ENCODE measurements around the gene ELFN2. TPM values are rescaled to one million over a fixed set of nuclear protein-coding genes. Genes with fewer than 3 reads are reported as not detected.
A peak's percentile ranks its signal among the peaks of the same experiment; 100 is the strongest.

ELFN2 gene
- total RNA-seq, 2 experiments from 2014 or later, result 0.05 to 0.08 TPM

- Mint-ChIP-seq H3K27ac (no peak overlapping the region), H3K36me3 (ENCODE audit: low read depth) (no peaks in the 10 kb centered on the region), H3K4me1 (ENCODE audit: low read depth) (no peaks in the 10 kb centered on the region), H3K4me3 (no peak overlapping the region), H3K27me3 (ENCODE audit: low read depth) (no peaks in the 10 kb centered on the region), H3K9me3 (ENCODE audit: insufficient read depth) (no peaks in the 10 kb centered on the region)
- no peak for ATAC-seq
- CTCF ChIA-PET, result interaction anchor here (0.6 kb wide), 1 partner anchor 592 kb away, joined by 3 read pairs; no protein-coding TSS in a partner anchor
- DNase-seq, result no peak
- POLR2A ChIA-PET, result no interaction called here
Observed at GRCh38 chr22:37387793-37388192, 39.5 kb downstream of the ELFN2 start.

- H3K36me3 Mint-ChIP-seq (ENCODE audit: low read depth), result no peaks in the 10 kb centered on the region
- no peaks in the 10 kb centered on the region for H3K4me1 Mint-ChIP-seq (ENCODE audit: low read depth)
- no peak overlapping the region for H3K4me3 Mint-ChIP-seq
- no peaks in the 10 kb centered on the region for H3K9me3 Mint-ChIP-seq (ENCODE audit: insufficient read depth)
- H3K27me3 Mint-ChIP-seq (ENCODE audit: low read depth), result peaks cover 2% of the 10 kb centered on the region
- POLR2A ChIA-PET, result no interaction called here
- ATAC-seq, result no peak
- no peak for DNase-seq
- no peak overlapping the region for H3K27ac Mint-ChIP-seq
- CTCF ChIA-PET, result interaction anchor here (1.1 kb wide), 1 partner anchor 16 kb away, joined by 3 read pairs; no protein-coding TSS in a partner anchor
Observed at GRCh38 chr22:37386441-37386840, 40.8 kb downstream of the ELFN2 start.

GRCh38 chr22:37384691-37385090, 42.6 kb downstream of the ELFN2 start:
- peaks cover 4% of the 10 kb centered on the region for H3K27me3 Mint-ChIP-seq (ENCODE audit: low read depth)
- H3K9me3 Mint-ChIP-seq (ENCODE audit: insufficient read depth), result no peaks in the 10 kb centered on the region
- H3K4me3 Mint-ChIP-seq, result no peak overlapping the region
- ATAC-seq (no peak), DNase-seq (no peak)
- H3K36me3 Mint-ChIP-seq (ENCODE audit: low read depth), result no peaks in the 10 kb centered on the region
- H3K4me1 Mint-ChIP-seq (ENCODE audit: low read depth), result no peaks in the 10 kb centered on the region
- ChIA-PET CTCF (no interaction called here), POLR2A (no interaction called here)
- no peak overlapping the region for H3K27ac Mint-ChIP-seq

GRCh38 chr22:37383341-37383740, 43.9 kb downstream of the ELFN2 start:
- H3K36me3 Mint-ChIP-seq (ENCODE audit: low read depth), result no peaks in the 10 kb centered on the region
- H3K4me3 Mint-ChIP-seq, result no peak overlapping the region
- H3K27me3 Mint-ChIP-seq (ENCODE audit: low read depth), result peaks cover 10% of the 10 kb centered on the region
- CTCF ChIA-PET, result no interaction called here
- H3K9me3 Mint-ChIP-seq (ENCODE audit: insufficient read depth), result no peaks in the 10 kb centered on the region
- POLR2A ChIA-PET, result no interaction called here
- DNase-seq (no peak), ATAC-seq (peak; percentile 28)
- H3K4me1 Mint-ChIP-seq (ENCODE audit: low read depth), result no peaks in the 10 kb centered on the region
- H3K27ac Mint-ChIP-seq, result no peak overlapping the region

- Mint-ChIP-seq H3K36me3 (ENCODE audit: low read depth) (no peaks in the 10 kb centered on the region), H3K4me3 (no peak overlapping the region), H3K4me1 (ENCODE audit: low read depth) (no peaks in the 10 kb centered on the region), H3K9me3 (ENCODE audit: insufficient read depth) (no peaks in the 10 kb centered on the region), H3K27ac (no peak overlapping the region), H3K27me3 (ENCODE audit: low read depth) (peaks cover 14% of the 10 kb centered on the region)
- CTCF ChIA-PET, result no interaction called here
- POLR2A ChIA-PET, result no interaction called here
- ATAC-seq (no peak), DNase-seq (no peak)
Observed at GRCh38 chr22:37381489-37381888, 45.8 kb downstream of the ELFN2 start.

- ATAC-seq, result no peak
- DNase-seq, result no peak
- Mint-ChIP-seq H3K27me3 (ENCODE audit: low read depth) (peaks cover 18% of the 10 kb centered on the region), H3K27ac (no peak overlapping the region), H3K4me1 (ENCODE audit: low read depth) (no peaks in the 10 kb centered on the region), H3K4me3 (no peak overlapping the region), H3K36me3 (ENCODE audit: low read depth) (no peaks in the 10 kb centered on the region), H3K9me3 (ENCODE audit: insufficient read depth) (no peaks in the 10 kb centered on the region)
- POLR2A ChIA-PET, result interaction anchor here (0.7 kb wide), 1 partner anchor 20 kb away, joined by 3 read pairs; no protein-coding TSS in a partner anchor
- CTCF ChIA-PET, result no interaction called here
Observed at GRCh38 chr22:37379722-37380121, 47.6 kb downstream of the ELFN2 start.

GRCh38 chr22:37379085-37379484, 48.2 kb downstream of the ELFN2 start:
- no peaks in the 10 kb centered on the region for H3K9me3 Mint-ChIP-seq (ENCODE audit: insufficient read depth)
- peaks cover 18% of the 10 kb centered on the region for H3K27me3 Mint-ChIP-seq (ENCODE audit: low read depth)
- H3K36me3 Mint-ChIP-seq (ENCODE audit: low read depth), result no peaks in the 10 kb centered on the region
- ATAC-seq, result no peak
- ChIA-PET CTCF (no interaction called here), POLR2A (interaction anchor here (0.7 kb wide), 1 partner anchor 20 kb away, joined by 3 read pairs; no protein-coding TSS in a partner anchor)
- no peak overlapping the region for H3K4me3 Mint-ChIP-seq
- DNase-seq, result no peak
- no peak overlapping the region for H3K27ac Mint-ChIP-seq
- H3K4me1 Mint-ChIP-seq (ENCODE audit: low read depth), result no peaks in the 10 kb centered on the region

- ATAC-seq (no peak), DNase-seq (no peak)
- Mint-ChIP-seq H3K4me1 (ENCODE audit: low read depth) (no peaks in the 10 kb centered on the region), H3K4me3 (no peak overlapping the region), H3K27ac (no peak overlapping the region), H3K9me3 (ENCODE audit: insufficient read depth) (no peaks in the 10 kb centered on the region), H3K27me3 (ENCODE audit: low read depth) (peaks cover 18% of the 10 kb centered on the region), H3K36me3 (ENCODE audit: low read depth) (no peaks in the 10 kb centered on the region)
- ChIA-PET POLR2A (no interaction called here), CTCF (interaction anchor here (0.6 kb wide), 1 partner anchor 489 kb away, joined by 3 read pairs; no protein-coding TSS in a partner anchor)
Observed at GRCh38 chr22:37378642-37379058, 48.6 kb downstream of the ELFN2 start.

GRCh38 chr22:37377927-37378326, 49.4 kb downstream of the ELFN2 start:
- H3K4me3 Mint-ChIP-seq, result no peak overlapping the region
- ChIA-PET CTCF (no interaction called here), POLR2A (no interaction called here)
- H3K27ac Mint-ChIP-seq, result no peak overlapping the region
- H3K9me3 Mint-ChIP-seq (ENCODE audit: insufficient read depth), result no peaks in the 10 kb centered on the region
- H3K36me3 Mint-ChIP-seq (ENCODE audit: low read depth), result no peaks in the 10 kb centered on the region
- H3K27me3 Mint-ChIP-seq (ENCODE audit: low read depth), result peaks cover 18% of the 10 kb centered on the region
- ATAC-seq (no peak), DNase-seq (no peak)
- H3K4me1 Mint-ChIP-seq (ENCODE audit: low read depth), result no peaks in the 10 kb centered on the region

- no peaks in the 10 kb centered on the region for H3K9me3 Mint-ChIP-seq (ENCODE audit: insufficient read depth)
- no peaks in the 10 kb centered on the region for H3K36me3 Mint-ChIP-seq (ENCODE audit: low read depth)
- no peak overlapping the region for H3K27ac Mint-ChIP-seq
- no peak overlapping the region for H3K4me3 Mint-ChIP-seq
- POLR2A ChIA-PET, result no interaction called here
- no peaks in the 10 kb centered on the region for H3K4me1 Mint-ChIP-seq (ENCODE audit: low read depth)
- no peak for DNase-seq
- CTCF ChIA-PET, result no interaction called here
- ATAC-seq, result no peak
- peaks cover 18% of the 10 kb centered on the region for H3K27me3 Mint-ChIP-seq (ENCODE audit: low read depth)
Observed at GRCh38 chr22:37377138-37377537, 50.1 kb downstream of the ELFN2 start.

- H3K36me3 Mint-ChIP-seq (ENCODE audit: low read depth), result no peaks in the 10 kb centered on the region
- H3K4me3 Mint-ChIP-seq, result no peak overlapping the region
- no peak for DNase-seq
- CTCF ChIA-PET, result interaction anchor here (0.5 kb wide), 1 partner anchor 355 kb away, joined by 3 read pairs; no protein-coding TSS in a partner anchor
- H3K9me3 Mint-ChIP-seq (ENCODE audit: insufficient read depth), result no peaks in the 10 kb centered on the region
- peaks cover 18% of the 10 kb centered on the region for H3K27me3 Mint-ChIP-seq (ENCODE audit: low read depth)
- no peak overlapping the region for H3K27ac Mint-ChIP-seq
- H3K4me1 Mint-ChIP-seq (ENCODE audit: low read depth), result no peaks in the 10 kb centered on the region
- ATAC-seq, result no peak
- POLR2A ChIA-PET, result no interaction called here
Observed at GRCh38 chr22:37376643-37377042, 50.6 kb downstream of the ELFN2 start.

GRCh38 chr22:37375801-37376200, 51.5 kb downstream of the ELFN2 start:
- Mint-ChIP-seq H3K27me3 (ENCODE audit: low read depth) (peaks cover 14% of the 10 kb centered on the region), H3K4me3 (no peak overlapping the region), H3K4me1 (ENCODE audit: low read depth) (no peaks in the 10 kb centered on the region), H3K9me3 (ENCODE audit: insufficient read depth) (no peaks in the 10 kb centered on the region), H3K27ac (no peak overlapping the region), H3K36me3 (ENCODE audit: low read depth) (no peaks in the 10 kb centered on the region)
- no peak for DNase-seq
- ChIA-PET POLR2A (no interaction called here), CTCF (no interaction called here)
- no peak for ATAC-seq

- ChIA-PET CTCF (no interaction called here), POLR2A (no interaction called here)
- H3K4me1 Mint-ChIP-seq (ENCODE audit: low read depth), result no peaks in the 10 kb centered on the region
- H3K36me3 Mint-ChIP-seq (ENCODE audit: low read depth), result no peaks in the 10 kb centered on the region
- no peaks in the 10 kb centered on the region for H3K9me3 Mint-ChIP-seq (ENCODE audit: insufficient read depth)
- ATAC-seq (no peak), DNase-seq (no peak)
- H3K4me3 Mint-ChIP-seq, result no peak overlapping the region
- H3K27ac Mint-ChIP-seq, result no peak overlapping the region
- H3K27me3 Mint-ChIP-seq (ENCODE audit: low read depth), result peaks cover 14% of the 10 kb centered on the region
Observed at GRCh38 chr22:37374571-37374970, 52.7 kb downstream of the ELFN2 start.
